NCI-H1436 (cell line): Measurements from ENCODE around the gene ZNF638.
"Not testable (repeated sequence)": the region's sequence is repeated elsewhere in the genome, so short reads cannot be mapped to it uniquely, and the experiment has no call there.

Experiments
- DNase-seq: peaks from one replicate; lab custom pipeline; 2025; lab: John Stamatoyannopoulos, UW

The ZNF638 gene

GRCh38 chr2:71331581-71332434 is at the start of gene ZNF638:
Gene ZNF638 (plus strand): TSS chr2:71331782. CDS start chr2:71348955, 17,173 bp downstream.
- peak; percentile 92 for DNase-seq

GRCh38 chr2:71281950-71282349 is 49.6 kb upstream of the ZNF638 start:
- DNase-seq, result no peak

- no peak for DNase-seq
Observed at GRCh38 chr2:71282493-71282892, 49.1 kb upstream of the ZNF638 start.

- DNase-seq, result no peak
Observed at GRCh38 chr2:71283131-71283530, 48.5 kb upstream of the ZNF638 start.

GRCh38 chr2:71285706-71286105 is 45.9 kb upstream of the ZNF638 start:
- DNase-seq, result no peak

GRCh38 chr2:71291398-71291797 is 40.2 kb upstream of the ZNF638 start:
- no peak for DNase-seq

- DNase-seq, result no peak
Observed at GRCh38 chr2:71292159-71292558, 39.4 kb upstream of the ZNF638 start.

- DNase-seq, result no peak
Observed at GRCh38 chr2:71298914-71299313, 32.7 kb upstream of the ZNF638 start.

GRCh38 chr2:71299507-71299906 is 32.1 kb upstream of the ZNF638 start:
- DNase-seq, result peak; percentile 3

GRCh38 chr2:71303849-71304248 is 27.7 kb upstream of the ZNF638 start:
- DNase-seq, result no peak

GRCh38 chr2:71306762-71307161 is 24.8 kb upstream of the ZNF638 start:
- no peak for DNase-seq

- no peak for DNase-seq
Observed at GRCh38 chr2:71313016-71313766, 18.4 kb upstream of the ZNF638 start.

- no peak for DNase-seq
Observed at GRCh38 chr2:71317060-71317459, 14.5 kb upstream of the ZNF638 start.

- DNase-seq, result not testable (repeated sequence)
Observed at GRCh38 chr2:71317900-71318299, 13.7 kb upstream of the ZNF638 start.

- DNase-seq, result no peak
Observed at GRCh38 chr2:71323386-71323785, 8.2 kb upstream of the ZNF638 start.

- no peak for DNase-seq
Observed at GRCh38 chr2:71326968-71327367, 4.6 kb upstream of the ZNF638 start.

- no peak for DNase-seq
Observed at GRCh38 chr2:71327916-71328315, 3.7 kb upstream of the ZNF638 start.

GRCh38 chr2:71330155-71330554 is 1.4 kb upstream of the ZNF638 start:
- DNase-seq, result no peak

GRCh38 chr2:71330585-71331330 is 824 bp upstream of the ZNF638 start:
- no peak for DNase-seq

GRCh38 chr2:71331331-71331580 is 326 bp upstream of the ZNF638 start:
- DNase-seq, result not testable (repeated sequence)

- DNase-seq, result no peak
Observed at GRCh38 chr2:71332435-71332796, 834 bp downstream of the ZNF638 start.

GRCh38 chr2:71333619-71334018 is 2.0 kb downstream of the ZNF638 start:
- no peak for DNase-seq

GRCh38 chr2:71336384-71336783 is 4.8 kb downstream of the ZNF638 start:
- DNase-seq, result no peak
